ENCODE data around the gene UGCG. TPM values are rescaled to one million over a fixed set of nuclear protein-coding genes. Genes with fewer than 3 reads are reported as not detected.

UGCG gene
- total RNA-seq, 3 donors from 2014 or later, result 22.4 to 57.1 (median 55.1) TPM

DNA sequence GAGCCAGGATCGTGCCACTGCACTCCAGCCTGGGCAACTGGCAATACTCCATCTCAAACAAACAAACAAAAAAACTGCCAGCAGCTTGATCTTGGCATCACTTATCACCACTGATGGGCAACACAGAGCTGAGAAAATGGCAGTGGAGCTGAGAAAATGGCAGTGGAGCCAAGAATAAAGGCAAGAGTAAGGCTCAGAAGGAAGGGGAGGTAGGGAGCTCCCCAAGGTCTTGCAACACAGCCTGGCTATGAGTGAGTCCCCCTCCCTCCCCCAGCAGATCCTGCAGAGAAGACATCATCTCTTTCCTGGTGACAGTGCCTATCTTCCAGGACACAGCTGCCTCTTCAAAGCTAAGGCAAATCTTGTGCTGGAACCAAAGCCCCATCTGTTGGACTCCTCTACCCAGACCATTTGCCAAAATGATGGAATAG is 70.3 kb downstream of the UGCG start:
- TF ChIP-seq, protein P1, sequence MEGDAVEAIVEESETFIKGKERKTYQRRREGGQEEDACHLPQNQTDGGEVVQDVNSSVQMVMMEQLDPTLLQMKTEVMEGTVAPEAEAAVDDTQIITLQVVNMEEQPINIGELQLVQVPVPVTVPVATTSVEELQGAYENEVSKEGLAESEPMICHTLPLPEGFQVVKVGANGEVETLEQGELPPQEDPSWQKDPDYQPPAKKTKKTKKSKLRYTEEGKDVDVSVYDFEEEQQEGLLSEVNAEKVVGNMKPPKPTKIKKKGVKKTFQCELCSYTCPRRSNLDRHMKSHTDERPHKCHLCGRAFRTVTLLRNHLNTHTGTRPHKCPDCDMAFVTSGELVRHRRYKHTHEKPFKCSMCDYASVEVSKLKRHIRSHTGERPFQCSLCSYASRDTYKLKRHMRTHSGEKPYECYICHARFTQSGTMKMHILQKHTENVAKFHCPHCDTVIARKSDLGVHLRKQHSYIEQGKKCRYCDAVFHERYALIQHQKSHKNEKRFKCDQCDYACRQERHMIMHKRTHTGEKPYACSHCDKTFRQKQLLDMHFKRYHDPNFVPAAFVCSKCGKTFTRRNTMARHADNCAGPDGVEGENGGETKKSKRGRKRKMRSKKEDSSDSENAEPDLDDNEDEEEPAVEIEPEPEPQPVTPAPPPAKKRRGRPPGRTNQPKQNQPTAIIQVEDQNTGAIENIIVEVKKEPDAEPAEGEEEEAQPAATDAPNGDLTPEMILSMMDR (IDR thresholded peaks at IDR 0.05), result no peak
- TF ChIP-seq POLR2A (IDR thresholded peaks at IDR 0.05) (no peak), POLR2AphosphoS5 (IDR thresholded peaks at IDR 0.05) (no peak)
- no peaks in the 10 kb centered on the region for H3K9me3 ChIP-seq
- no peaks in the 10 kb centered on the region for H3K4me1 ChIP-seq
- DNase-seq (ENCODE audit: low spot score in 2 of 2), result no peak
- no peaks in the 10 kb centered on the region for H3K36me3 ChIP-seq
- no peaks in the 10 kb centered on the region for H3K27me3 ChIP-seq
- H3K27ac ChIP-seq, result no peak overlapping the region
- no peak overlapping the region for H3K4me3 ChIP-seq
- intact Hi-C loops (cut with DNase I; ENCODE audit: low total_unique reads), result no loop called here

DNA sequence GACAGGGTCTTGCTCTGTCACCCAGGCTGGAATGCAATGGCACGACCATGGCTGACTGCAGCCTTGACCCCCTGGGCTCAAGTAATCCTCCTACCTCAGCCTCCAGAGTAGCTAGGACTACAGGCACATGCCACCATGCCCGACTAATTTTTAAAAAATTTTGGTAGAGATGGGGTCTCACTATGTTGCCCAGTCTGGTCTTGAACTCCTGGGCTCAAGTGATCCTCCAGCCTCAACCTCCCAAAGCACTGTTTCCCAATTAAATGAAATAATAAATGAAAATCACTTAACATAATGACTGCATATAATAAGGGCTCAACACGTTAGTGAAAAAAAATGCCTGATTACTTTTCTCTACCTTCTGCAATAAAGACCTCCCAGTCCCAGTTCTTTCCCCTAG is 71.0 kb downstream of the UGCG start:
- no peaks in the 10 kb centered on the region for H3K4me1 ChIP-seq

DNA sequence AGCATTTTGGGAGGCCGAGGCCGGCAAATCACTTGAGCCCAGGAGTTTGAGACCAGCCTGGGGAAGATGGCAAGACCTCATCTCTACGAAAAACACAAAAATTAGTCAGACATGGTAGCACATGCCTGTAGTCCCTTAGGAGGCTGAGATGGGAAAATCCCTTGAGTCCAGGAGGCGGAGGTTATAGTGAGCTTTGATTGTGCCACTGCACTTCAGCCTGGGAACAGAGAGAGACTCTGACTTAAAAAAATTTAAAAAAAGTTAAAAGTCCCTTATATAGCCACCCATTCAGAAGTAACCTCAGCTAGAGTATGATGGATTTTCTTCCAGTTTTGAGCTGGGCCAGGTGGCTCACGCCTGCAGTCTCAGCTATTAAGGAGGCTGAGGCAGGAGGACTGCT is 72.4 kb downstream of the UGCG start:
- Histone ChIP-seq H3K9me3 (no peaks in the 10 kb centered on the region), H3K27me3 (no peaks in the 10 kb centered on the region)

More for the DNA sequence above, 71.0 kb downstream of the UGCG start:
- H3K4me3 ChIP-seq, result no peak overlapping the region
- no peak for DNase-seq (ENCODE audit: low spot score in 2 of 2)
- intact Hi-C loops (cut with DNase I; ENCODE audit: low total_unique reads), result no loop called here
- no peaks in the 10 kb centered on the region for H3K27me3 ChIP-seq
- TF ChIP-seq, protein P1 (IDR thresholded peaks at IDR 0.05), result no peak
- TF ChIP-seq POLR2AphosphoS5 (IDR thresholded peaks at IDR 0.05) (no peak), POLR2A (IDR thresholded peaks at IDR 0.05) (no peak)
- H3K36me3 ChIP-seq, result no peaks in the 10 kb centered on the region
- no peaks in the 10 kb centered on the region for H3K9me3 ChIP-seq
- no peak overlapping the region for H3K27ac ChIP-seq

DNA sequence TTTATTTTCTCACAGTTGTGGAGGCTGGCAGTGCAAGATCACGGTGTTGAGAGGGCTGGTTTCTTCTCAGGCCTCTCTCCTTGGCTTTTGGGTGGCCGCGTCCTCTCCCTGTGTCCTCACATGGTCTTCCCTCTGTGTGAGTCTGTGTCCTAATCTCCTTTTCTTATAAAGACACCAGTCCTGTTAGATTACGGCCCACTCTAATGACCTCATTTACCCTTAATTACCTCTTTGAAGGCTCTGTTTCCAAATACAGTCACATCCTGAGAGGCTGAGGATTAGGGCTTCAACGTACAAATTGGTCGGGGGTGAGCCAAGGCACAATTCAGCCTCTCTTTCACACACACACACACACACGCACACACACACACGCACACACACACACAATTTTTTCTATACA is 73.0 kb downstream of the UGCG start:
- DNase-seq (ENCODE audit: low spot score in 2 of 2), result no peak
- Histone ChIP-seq H3K4me3 (no peak overlapping the region), H3K9me3 (no peaks in the 10 kb centered on the region), H3K4me1 (no peaks in the 10 kb centered on the region), H3K27ac (no peak overlapping the region), H3K27me3 (no peaks in the 10 kb centered on the region), H3K36me3 (no peaks in the 10 kb centered on the region)
- intact Hi-C loops (cut with DNase I; ENCODE audit: low total_unique reads), result no loop called here
- TF ChIP-seq POLR2A (IDR thresholded peaks at IDR 0.05) (no peak), POLR2AphosphoS5 (IDR thresholded peaks at IDR 0.05) (no peak)
- TF ChIP-seq, protein P1 (IDR thresholded peaks at IDR 0.05), result no peak

More for the DNA sequence above, 72.4 kb downstream of the UGCG start:
- no peak overlapping the region for H3K27ac ChIP-seq
- H3K4me3 ChIP-seq, result no peak overlapping the region
- no peak for TF ChIP-seq POLR2A (IDR thresholded peaks at IDR 0.05)
- no peak for DNase-seq (ENCODE audit: low spot score in 2 of 2)
- intact Hi-C loops (cut with DNase I; ENCODE audit: low total_unique reads), result no loop called here
- no peaks in the 10 kb centered on the region for H3K4me1 ChIP-seq
- no peaks in the 10 kb centered on the region for H3K36me3 ChIP-seq

DNA sequence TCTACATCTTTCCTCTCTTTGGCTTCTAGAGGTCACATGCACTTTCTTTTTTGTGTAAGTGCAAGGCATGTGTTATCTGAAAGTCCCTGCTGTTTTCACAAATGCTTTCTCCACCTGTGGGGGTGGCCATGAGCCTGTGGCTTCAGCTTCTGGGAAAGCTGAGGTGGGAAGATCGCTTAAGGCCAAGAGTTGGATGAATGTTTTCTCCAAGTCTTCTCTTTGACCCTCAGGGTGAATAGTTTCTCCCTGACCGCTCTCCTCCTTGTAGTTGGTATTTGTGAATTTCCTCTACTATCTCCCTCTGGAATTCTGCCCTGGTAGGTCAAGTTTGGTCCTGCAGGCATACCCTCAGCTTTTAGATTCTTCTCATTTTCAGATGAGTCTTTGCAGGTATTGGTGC is 74.2 kb downstream of the UGCG start:
- Histone ChIP-seq H3K27ac (peak overlapping the region in 1 of 2 donors; percentile 55), H3K27me3 (no peaks in the 10 kb centered on the region), H3K4me1 (no peaks in the 10 kb centered on the region), H3K36me3 (no peaks in the 10 kb centered on the region), H3K9me3 (no peaks in the 10 kb centered on the region), H3K4me3 (no peak overlapping the region)
- DNase-seq (ENCODE audit: low spot score in 2 of 2), result peak in 1 of 2 donors; percentile 35
- TF ChIP-seq POLR2AphosphoS5 (IDR thresholded peaks at IDR 0.05) (no peak), POLR2A (IDR thresholded peaks at IDR 0.05) (no peak)
- TF ChIP-seq, protein P1 (IDR thresholded peaks at IDR 0.05), result no peak
- intact Hi-C loops (cut with DNase I; ENCODE audit: low total_unique reads), result no loop called here

Data from breast epithelium (tissue), 4 donors.